Mucosa of rectum (tissue), 2 donors: ENCODE measurements around the gene YPEL3.
A peak's percentile ranks its signal among the peaks of the same experiment; 100 is the strongest.
"Not testable (repeated sequence)": the region's sequence is repeated elsewhere in the genome, so short reads cannot be mapped to it uniquely, and the experiment has no call there.

Experiments used
- H3K27ac ChIP-seq, 2 donors: one replicate each; pipeline ENCODE4 v1.7.0; 2013; ENCODE audit warnings: inconsistent platforms in 2 of 2, low read depth in 2 of 2, low read length in 2 of 2
- H3K27me3 ChIP-seq, 2 donors: one replicate each; pipeline ENCODE4 v1.7.0; 2013; ENCODE audit warnings: low read length in 2 of 2; ENCODE audit not compliant: control insufficient read depth in 2 of 2, insufficient read depth in 2 of 2
- H3K36me3 ChIP-seq, 2 donors: one replicate each; pipeline ENCODE4 v1.7.0; 2013; ENCODE audit warnings: low read length in 2 of 2; ENCODE audit not compliant: control insufficient read depth in 2 of 2, insufficient read depth in 2 of 2
- H3K4me1 ChIP-seq, 2 donors: one replicate each; pipeline ENCODE4 v1.7.0; 2013; ENCODE audit warnings: low read length in 2 of 2, mild to moderate bottlenecking in 1 of 2; ENCODE audit not compliant: control insufficient read depth in 2 of 2, insufficient read depth in 2 of 2
- H3K4me3 ChIP-seq, 2 donors: one replicate each; pipeline ENCODE4 v1.7.0; 2013; ENCODE audit warnings: low read length in 2 of 2
- H3K9ac ChIP-seq, 2 donors: one replicate each; pipeline ENCODE4 v1.7.0; 2013; ENCODE audit warnings: low read length in 2 of 2, low read depth in 1 of 2, mild to moderate bottlenecking in 1 of 2
- H3K9me3 ChIP-seq, 2 donors: one replicate each; pipeline ENCODE4 v1.7.0; 2013; ENCODE audit warnings: low read length in 2 of 2; ENCODE audit not compliant: control insufficient read depth in 2 of 2
- donor health status: healthy.
- donor health status: Normal muscosa, but diverticular disease.

YPEL3 gene

GRCh38 chr16:30119428-30119827 lies 23.4 kb upstream of the YPEL3 start:
- H3K9me3 ChIP-seq, result no peaks in the 10 kb centered on the region
- H3K9ac ChIP-seq, result peak overlapping the region in 1 of 2 donors; percentile 41
- peaks cover 32% of the 10 kb centered on the region in 2 donors for H3K36me3 ChIP-seq
- peak overlapping the region; percentile 95 to 97 for H3K27ac ChIP-seq
- H3K4me3 ChIP-seq, result no peak overlapping the region
- H3K27me3 ChIP-seq, result no peaks in the 10 kb centered on the region
- H3K4me1 ChIP-seq, result peaks cover 59 to 80% of the 10 kb centered on the region in 2 donors

GRCh38 chr16:30117768-30118167 lies 21.8 kb upstream of the YPEL3 start:
- Histone ChIP-seq H3K4me3 (no peak overlapping the region), H3K4me1 (peaks cover 71 to 87% of the 10 kb centered on the region in 2 donors), H3K36me3 (peaks cover 32 to 38% of the 10 kb centered on the region in 2 donors), H3K27ac (peak overlapping the region in 1 of 2 donors; percentile 86), H3K27me3 (no peaks in the 10 kb centered on the region), H3K9ac (no peak overlapping the region), H3K9me3 (no peaks in the 10 kb centered on the region)

- Histone ChIP-seq H3K9ac (peak overlapping the region in 1 of 2 donors; percentile 13), H3K27me3 (no peaks in the 10 kb centered on the region), H3K9me3 (no peaks in the 10 kb centered on the region), H3K36me3 (peaks cover 36 to 43% of the 10 kb centered on the region in 2 donors), H3K4me3 (no peak overlapping the region), H3K27ac (peak overlapping the region; percentile 86 to 90), H3K4me1 (peaks cover 67 to 78% of the 10 kb centered on the region in 2 donors)
Observed at GRCh38 chr16:30116291-30117207, 20.5 kb upstream of the YPEL3 start.

GRCh38 chr16:30115238-30115637 lies 19.2 kb upstream of the YPEL3 start:
- no peak overlapping the region for H3K4me3 ChIP-seq
- peaks cover 44 to 50% of the 10 kb centered on the region in 2 donors for H3K36me3 ChIP-seq
- no peaks in the 10 kb centered on the region for H3K9me3 ChIP-seq
- H3K4me1 ChIP-seq, result peaks cover 57 to 68% of the 10 kb centered on the region in 2 donors
- no peaks in the 10 kb centered on the region for H3K27me3 ChIP-seq
- peak overlapping the region; percentile 86 to 90 for H3K27ac ChIP-seq
- peak overlapping the region; percentile 41 to 42 for H3K9ac ChIP-seq

- peaks cover 57 to 64% of the 10 kb centered on the region in 2 donors for H3K4me1 ChIP-seq
- not testable (repeated sequence) for H3K9me3 ChIP-seq
- H3K27ac ChIP-seq, result peak overlapping the region; percentile 86 to 90
Observed at GRCh38 chr16:30114833-30115232, 18.8 kb upstream of the YPEL3 start.

GRCh38 chr16:30114411-30114810 lies 18.4 kb upstream of the YPEL3 start:
- Histone ChIP-seq H3K27me3 (no peaks in the 10 kb centered on the region), H3K9ac (peak overlapping the region in 1 of 2 donors; percentile 77), H3K4me3 (no peak overlapping the region), H3K4me1 (peaks cover 53 to 60% of the 10 kb centered on the region in 2 donors), H3K27ac (peak overlapping the region; percentile 86 to 90), H3K9me3 (no peaks in the 10 kb centered on the region), H3K36me3 (peaks cover 45 to 51% of the 10 kb centered on the region in 2 donors)

More at GRCh38 chr16:30114833-30115232, 18.8 kb upstream of the YPEL3 start:
- Histone ChIP-seq H3K36me3 (peaks cover 45 to 50% of the 10 kb centered on the region in 2 donors), H3K9ac (peak overlapping the region; percentile 41 to 42)
- H3K4me3 ChIP-seq, H3K27me3 ChIP-seq: not testable (repeated sequence)

- Histone ChIP-seq H3K9me3 (no peaks in the 10 kb centered on the region), H3K27me3 (no peaks in the 10 kb centered on the region), H3K36me3 (peaks cover 41 to 48% of the 10 kb centered on the region in 2 donors), H3K4me3 (peak overlapping the region in 1 of 2 donors; percentile 49), H3K27ac (peak overlapping the region; percentile 86 to 90), H3K9ac (peak overlapping the region; percentile 56 to 77), H3K4me1 (peaks cover 50 to 57% of the 10 kb centered on the region in 2 donors)
Observed at GRCh38 chr16:30113711-30114333, 17.8 kb upstream of the YPEL3 start.

GRCh38 chr16:30113031-30113710 lies 17.2 kb upstream of the YPEL3 start, which contains the start of gene GDPD3:
GDPD3 (minus strand) TSS chr16:30113537; CDS start chr16:30113478, 59 bp downstream.
- H3K27ac ChIP-seq, result peak within 1 kb of the TSS; percentile 86 to 90
- H3K4me1 ChIP-seq, result peaks cover 46 to 54% of the 10 kb centered on the region in 2 donors
- no peaks in the 10 kb centered on the region for H3K27me3 ChIP-seq
- peak within 1 kb of the TSS; percentile 56 to 77 for H3K9ac ChIP-seq
- H3K9me3 ChIP-seq, result no peaks in the 10 kb centered on the region
- peak within 1 kb of the TSS; percentile 13 to 49 for H3K4me3 ChIP-seq
- H3K36me3 ChIP-seq, result peaks cover 37 to 44% of the 10 kb centered on the region in 2 donors

GRCh38 chr16:30112197-30113030 lies 16.4 kb upstream of the YPEL3 start:
- no peaks in the 10 kb centered on the region for H3K9me3 ChIP-seq
- H3K4me1 ChIP-seq, result peaks cover 38 to 46% of the 10 kb centered on the region in 2 donors
- H3K36me3 ChIP-seq, result peaks cover 35 to 42% of the 10 kb centered on the region in 2 donors
- H3K4me3 ChIP-seq, result peak overlapping the region in 1 of 2 donors; percentile 49
- no peaks in the 10 kb centered on the region for H3K27me3 ChIP-seq
- peak overlapping the region; percentile 86 to 90 for H3K27ac ChIP-seq
- peak overlapping the region in 1 of 2 donors; percentile 77 for H3K9ac ChIP-seq
